Brain microvascular endothelial cell (primary cell): ENCODE data around the gene ERG.

Source experiments
- DNase-seq: peaks from one replicate; pipeline ENCODE4 v3.0.0-alpha.2; 2020
- H3K27ac ChIP-seq: fragments of 250-450 bp; sonication (Bioruptor Pico); 2 replicates; pipeline ENCODE4 v1.5.1; 2020; ENCODE audit warnings: mild to moderate bottlenecking, moderate library complexity
- H3K27me3 ChIP-seq: fragments of 250-450 bp; sonication (Bioruptor Pico); replicated peaks from 2 replicates; pipeline ENCODE4 v1.5.1; 2020; ENCODE audit warnings: mild to moderate bottlenecking
- H3K36me3 ChIP-seq: fragments of 250-450 bp; sonication (Bioruptor Pico); replicated peaks from 2 replicates; pipeline ENCODE4 v1.5.1; 2020; ENCODE audit warnings: mild to moderate bottlenecking
- H3K4me3 ChIP-seq: 2 replicates; pipeline ENCODE4 v1.5.1; 2011; ENCODE audit warnings: low read depth, mild to moderate bottlenecking, control low read depth, low read length, moderate library complexity
- CTCF ChIP-seq: IDR thresholded peaks from 2 replicates; pipeline ENCODE4 v1.5.1; 2011; ENCODE audit warnings: low read depth, mild to moderate bottlenecking, moderate library complexity, low read length, control low read depth, inconsistent platforms; ENCODE audit errors: missing control alignments
- in situ Hi-C: cut with HindIII; loops from 2 replicates; pipeline ENCODE4 v1.10.0; 2017; ENCODE audit warnings: low sequenced_read_pairs, low pct_ligation_motif_present

Gene ERG

GRCh38 chr21:38433471-38433870 is 64.8 kb downstream of the ERG start:
- no peaks in the 10 kb centered on the region for H3K27me3 ChIP-seq
- in situ Hi-C loops, result no loop called here

GRCh38 chr21:38430401-38430984 is 67.8 kb downstream of the ERG start:
- in situ Hi-C loops, result no loop called here
- TF ChIP-seq CTCF, result no peak
- Histone ChIP-seq H3K27ac (no peak overlapping the region), H3K27me3 (no peaks in the 10 kb centered on the region), H3K36me3 (no peaks in the 10 kb centered on the region), H3K4me3 (no peak overlapping the region)
- no peak for DNase-seq

More at GRCh38 chr21:38433471-38433870, 64.8 kb downstream of the ERG start:
- no peak for TF ChIP-seq CTCF
- H3K36me3 ChIP-seq, result no peaks in the 10 kb centered on the region
- H3K27ac ChIP-seq, result no peak overlapping the region
- no peak for DNase-seq
- H3K4me3 ChIP-seq, result no peak overlapping the region

GRCh38 chr21:38429011-38429410 is 69.3 kb downstream of the ERG start:
- no peak overlapping the region for H3K4me3 ChIP-seq
- no peaks in the 10 kb centered on the region for H3K36me3 ChIP-seq
- DNase-seq, result no peak
- no peaks in the 10 kb centered on the region for H3K27me3 ChIP-seq
- no peak overlapping the region for H3K27ac ChIP-seq
- in situ Hi-C loops, result no loop called here
- no peak for TF ChIP-seq CTCF

GRCh38 chr21:38428211-38428610 is 70.1 kb downstream of the ERG start:
- no peak overlapping the region for H3K27ac ChIP-seq
- no peaks in the 10 kb centered on the region for H3K27me3 ChIP-seq
- H3K36me3 ChIP-seq, result no peaks in the 10 kb centered on the region
- no peak for DNase-seq
- no peak overlapping the region for H3K4me3 ChIP-seq
- TF ChIP-seq CTCF, result no peak
- in situ Hi-C loops, result no loop called here

- no peaks in the 10 kb centered on the region for H3K36me3 ChIP-seq
- in situ Hi-C loops, result no loop called here
- TF ChIP-seq CTCF, result no peak
- H3K27me3 ChIP-seq, result no peaks in the 10 kb centered on the region
- no peak for DNase-seq
- no peak overlapping the region for H3K4me3 ChIP-seq
- no peak overlapping the region for H3K27ac ChIP-seq
These were observed 73.8 kb downstream of the ERG start for GRCh38 chr21:38424305-38425019.
